ENCODE results near the gene PRKN.

PRKN gene

GRCh38 chr6:162063666-162064065 lies 663.9 kb downstream of the PRKN start:
- Mint-ChIP-seq H3K27ac (no peak overlapping the region), H3K9me3 (peaks cover 12% of the 10 kb centered on the region), H3K4me3 (no peak overlapping the region), H3K36me3 (ENCODE audit: low read depth) (no peaks in the 10 kb centered on the region), H3K4me1 (peaks cover 4% of the 10 kb centered on the region), H3K27me3 (ENCODE audit: low read depth, poor library complexity) (peaks cover 3% of the 10 kb centered on the region)
- no peak for DNase-seq
- no peak for TF ChIP-seq CTCF (IDR thresholded peaks at IDR 0.05)

- H3K9me3 Mint-ChIP-seq = no peaks in the 10 kb centered on the region
- no peak overlapping the region for H3K27ac Mint-ChIP-seq
- no peak overlapping the region for H3K4me3 Mint-ChIP-seq
These were observed 669.2 kb downstream of the PRKN start for GRCh38 chr6:162058281-162058875.

GRCh38 chr6:162056745-162057144 lies 670.8 kb downstream of the PRKN start:
- Mint-ChIP-seq H3K27me3 (ENCODE audit: low read depth, poor library complexity) (peaks cover 8% of the 10 kb centered on the region), H3K36me3 (ENCODE audit: low read depth) (no peaks in the 10 kb centered on the region), H3K4me1 (peaks cover 24% of the 10 kb centered on the region), H3K4me3 (no peak overlapping the region), H3K27ac (peak overlapping the region; percentile 76), H3K9me3 (no peaks in the 10 kb centered on the region)
- peak; percentile 17 for DNase-seq
- no peak for TF ChIP-seq CTCF (IDR thresholded peaks at IDR 0.05)

More at GRCh38 chr6:162058281-162058875, 669.2 kb downstream of the PRKN start:
- Mint-ChIP-seq H3K4me1 (peaks cover 24% of the 10 kb centered on the region), H3K36me3 (ENCODE audit: low read depth) (no peaks in the 10 kb centered on the region), H3K27me3 (ENCODE audit: low read depth, poor library complexity) (peaks cover 8% of the 10 kb centered on the region)
- no peak for DNase-seq
- TF ChIP-seq CTCF (IDR thresholded peaks at IDR 0.05) = no peak

- Mint-ChIP-seq H3K36me3 (ENCODE audit: low read depth) (no peaks in the 10 kb centered on the region), H3K4me1 (peaks cover 24% of the 10 kb centered on the region)
- no peak for DNase-seq
These were observed 671.5 kb downstream of the PRKN start for GRCh38 chr6:162056061-162056460.

GRCh38 chr6:162055365-162055764 lies 672.2 kb downstream of the PRKN start:
- Mint-ChIP-seq H3K27ac (no peak overlapping the region), H3K4me1 (peaks cover 24% of the 10 kb centered on the region), H3K4me3 (no peak overlapping the region), H3K27me3 (ENCODE audit: low read depth, poor library complexity) (peaks cover 6% of the 10 kb centered on the region), H3K36me3 (ENCODE audit: low read depth) (no peaks in the 10 kb centered on the region), H3K9me3 (no peaks in the 10 kb centered on the region)
- TF ChIP-seq CTCF (IDR thresholded peaks at IDR 0.05) = no peak
- no peak for DNase-seq

More at GRCh38 chr6:162056061-162056460, 671.5 kb downstream of the PRKN start:
- H3K4me3 Mint-ChIP-seq = no peak overlapping the region
- no peak overlapping the region for H3K27ac Mint-ChIP-seq
- TF ChIP-seq CTCF (IDR thresholded peaks at IDR 0.05) = no peak
- no peaks in the 10 kb centered on the region for H3K9me3 Mint-ChIP-seq
- H3K27me3 Mint-ChIP-seq (ENCODE audit: low read depth, poor library complexity) = peaks cover 6% of the 10 kb centered on the region

GRCh38 chr6:162053084-162053483 lies 674.5 kb downstream of the PRKN start:
- H3K27ac Mint-ChIP-seq = no peak overlapping the region
- DNase-seq = no peak
- TF ChIP-seq CTCF (IDR thresholded peaks at IDR 0.05) = no peak
- no peaks in the 10 kb centered on the region for H3K36me3 Mint-ChIP-seq (ENCODE audit: low read depth)
- peaks cover 7% of the 10 kb centered on the region for H3K27me3 Mint-ChIP-seq (ENCODE audit: low read depth, poor library complexity)
- H3K4me3 Mint-ChIP-seq = no peak overlapping the region
- H3K4me1 Mint-ChIP-seq = peaks cover 24% of the 10 kb centered on the region
- no peaks in the 10 kb centered on the region for H3K9me3 Mint-ChIP-seq

Measured in nephron progenitor cell (in vitro differentiated cells).